Stimulated activated CD4-positive, alpha-beta T cell treated with anti-CD3 and anti-CD28 coated beads, Interleukin-4, amount 100 ng/mL, for 1 hour (primary cell): ENCODE measurements around the gene SYNGAP1.
"Not testable (repeated sequence)": the region's sequence is repeated elsewhere in the genome, so short reads cannot be mapped to it uniquely, and the experiment has no call there.

Source experiments
- DNase-seq: peaks from one replicate; pipeline ENCODE4 v3.0.0-alpha.2; 2020

SYNGAP1 gene

GRCh38 chr6:33483678-33484077 is 63.8 kb downstream of the SYNGAP1 start:
- no peak for DNase-seq

DNA sequence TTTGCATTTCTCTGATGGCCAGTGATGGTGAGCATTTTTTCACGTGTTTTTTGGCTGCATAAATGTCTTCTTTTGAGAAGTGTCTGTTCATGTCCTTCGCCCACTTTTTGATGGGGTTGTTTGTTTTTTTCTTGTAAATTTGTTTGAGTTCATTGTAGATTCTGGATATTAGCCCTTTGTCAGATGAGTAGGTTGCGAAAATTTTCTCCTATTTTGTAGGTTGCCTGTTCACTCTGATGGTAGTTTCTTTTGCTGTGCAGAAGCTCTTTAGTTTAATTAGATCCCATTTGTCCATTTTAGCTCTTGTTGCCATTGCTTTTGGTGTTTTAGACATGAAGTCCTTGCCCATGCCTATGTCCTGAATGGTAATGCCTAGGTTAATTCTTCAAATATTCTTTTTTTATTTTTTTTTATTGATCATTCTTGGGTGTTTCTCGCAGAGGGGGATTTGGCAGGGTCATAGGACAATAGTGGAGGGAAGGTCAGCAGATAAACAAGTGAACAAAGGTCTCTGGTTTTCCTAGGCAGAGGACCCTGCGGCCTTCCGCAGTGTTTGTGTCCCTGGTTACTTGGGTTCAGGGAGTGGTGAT is 64.9 kb downstream of the SYNGAP1 start:
- not testable (repeated sequence) for DNase-seq

GRCh38 chr6:33485680-33486079 is 65.8 kb downstream of the SYNGAP1 start:
- not testable (repeated sequence) for DNase-seq

DNA sequence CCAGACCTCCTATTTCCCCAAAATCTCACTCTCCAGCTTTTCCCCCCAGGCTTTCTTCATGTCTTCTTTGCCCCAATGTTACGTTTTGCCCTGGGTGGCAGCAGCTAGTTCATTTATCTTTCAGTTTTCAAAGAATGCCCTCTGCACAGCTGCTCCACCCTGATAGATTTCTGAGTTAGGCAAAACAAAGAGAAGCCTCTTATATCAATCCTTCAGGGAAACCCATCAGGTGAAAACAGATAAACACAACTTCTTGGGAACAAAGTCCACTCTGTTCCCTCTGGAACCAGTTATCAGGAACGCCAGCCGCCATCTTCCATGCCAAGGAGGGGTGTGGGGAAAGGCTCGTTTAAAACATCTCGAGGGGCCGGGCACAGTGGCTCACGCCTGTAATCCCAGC is 68.5 kb downstream of the SYNGAP1 start:
- DNase-seq: no peak

- no peak for DNase-seq
Observed at GRCh38 chr6:33490198-33490597, 70.3 kb downstream of the SYNGAP1 start.

DNA sequence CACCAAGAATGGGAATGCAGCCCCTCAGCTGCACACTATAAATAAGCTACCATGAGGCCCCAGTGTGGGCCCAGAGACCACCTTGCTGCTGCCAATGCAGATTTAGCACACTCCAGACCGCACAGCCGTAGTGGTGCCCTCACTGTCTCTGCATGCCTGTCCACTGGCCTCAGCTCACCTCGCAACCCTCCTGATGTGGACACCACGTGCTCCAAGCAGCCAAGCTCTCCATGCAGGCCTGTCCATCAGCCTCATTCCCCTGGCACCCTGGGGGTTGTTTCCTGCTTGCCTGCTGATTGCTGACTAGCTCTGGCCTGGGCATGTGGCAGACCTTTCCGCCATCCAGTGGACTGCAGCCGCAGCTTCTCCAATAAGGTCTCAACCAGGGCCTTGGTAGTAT is 70.8 kb downstream of the SYNGAP1 start:
- DNase-seq: no peak

DNA sequence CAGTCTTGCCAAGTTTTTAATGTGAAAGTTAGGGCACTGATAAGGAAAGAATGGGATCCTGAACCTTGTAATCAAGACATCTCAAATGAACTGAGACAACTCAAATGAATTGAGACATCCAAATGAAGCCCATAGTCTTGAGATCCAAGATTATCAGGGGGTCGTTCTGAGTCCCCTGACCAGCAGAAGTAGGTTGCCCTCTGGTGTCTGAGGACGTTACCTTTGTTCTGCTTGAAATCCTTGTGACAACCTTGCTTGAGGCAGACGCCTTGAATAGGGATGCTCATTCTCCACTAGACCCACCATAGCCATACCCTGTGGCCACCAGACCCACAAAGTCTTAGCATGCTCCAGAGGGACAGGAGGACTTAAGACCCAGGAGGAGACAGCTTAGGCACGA is 72.2 kb downstream of the SYNGAP1 start:
- no peak for DNase-seq

DNA sequence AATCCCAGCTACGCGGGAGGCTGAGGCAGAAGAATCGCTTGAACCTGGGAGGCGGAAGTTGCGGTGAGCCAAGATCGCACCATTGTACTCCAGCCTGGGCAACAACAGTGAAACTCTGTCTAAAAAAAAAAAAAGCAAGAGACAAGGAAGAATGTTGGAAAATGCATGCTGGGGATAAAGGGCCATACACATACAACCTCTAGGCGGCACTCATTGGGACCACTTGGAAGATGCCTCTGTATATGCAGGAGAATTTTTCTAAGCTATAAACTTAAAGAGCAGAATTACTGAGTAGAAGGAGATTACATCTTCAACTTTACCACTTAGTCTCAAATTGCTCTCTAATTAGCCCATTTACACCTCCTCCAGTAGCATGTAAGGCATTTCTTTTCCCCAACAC is 77.3 kb downstream of the SYNGAP1 start:
- DNase-seq: no peak

DNA sequence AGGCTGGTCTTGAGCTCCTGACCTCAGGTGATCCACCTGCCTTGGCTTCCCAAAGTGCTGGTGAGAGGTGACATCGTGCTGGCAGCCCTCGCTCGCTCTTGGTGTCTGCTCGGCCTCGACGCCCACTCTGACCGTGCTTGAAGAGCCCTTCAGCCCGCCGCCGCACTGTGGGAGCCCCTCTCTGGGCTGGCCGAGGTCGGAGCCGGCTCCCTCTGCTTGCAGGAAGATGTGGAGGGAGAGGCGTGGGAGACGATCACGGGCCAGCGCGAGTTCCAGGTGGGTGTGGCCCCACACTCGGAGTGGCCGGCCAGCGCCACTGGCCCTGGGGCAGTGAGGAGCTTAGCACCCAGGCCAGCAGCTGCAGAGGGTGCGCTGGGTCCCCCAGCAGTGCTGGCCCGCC is 82.6 kb downstream of the SYNGAP1 start:
- no peak for DNase-seq

GRCh38 chr6:33504486-33504885 is 84.6 kb downstream of the SYNGAP1 start:
- DNase-seq: no peak
